PC-3 (cell line): Measurements from ENCODE around the gene ANAPC2. TPM values are rescaled to one million over a fixed set of nuclear protein-coding genes. Genes with fewer than 3 reads are reported as not detected.
A peak's percentile ranks its signal among the peaks of the same experiment; 100 is the strongest.

ENCODE experiments used
- ATAC-seq: fragments of 200-7000 bp; cut with Tn5 transposase; 2 replicates; pipeline ENCODE4 v1.9.1; 2020; ENCODE audit warnings: mild to moderate bottlenecking, moderate library complexity
- BruUV-seq: library from RNA; stranded (reverse); fragments of 400-500 nt; replicated peaks from 2 replicates; lab custom pipeline; 2021; lab: Mats Ljungman, UMichigan
- CTCF ChIA-PET: fragments of 300-600 bp; sonication (Branson Sonifier 250); formaldehyde crosslinking; loops from one replicate; lab custom pipeline; 2022; ENCODE audit warnings: antibody characterized with exemption; lab: Charles Lee
- POLR2A ChIA-PET: fragments of 300-600 bp; sonication (Branson Sonifier 250); formaldehyde crosslinking; loops from one replicate; lab custom pipeline; 2022; ENCODE audit warnings: antibody characterized with exemption; ENCODE audit not compliant: unreplicated experiment; lab: Charles Lee
- DNase-seq: peaks from one replicate; pipeline ENCODE4 v3.0.0-alpha.2; 2015
- H2AFZ ChIP-seq: fragments of 300-600 bp; sonication (generic); 2 replicates; pipeline ENCODE4 v1.6.0; 2016; ENCODE audit warnings: antibody characterized with exemption, low read length
- H3F3A ChIP-seq: fragments of 300-600 bp; sonication (generic); one replicate; pipeline ENCODE4 v1.6.0; 2017; ENCODE audit warnings: antibody characterized with exemption, low read length, control low read depth, mild to moderate bottlenecking; ENCODE audit not compliant: unreplicated experiment
- H3K27ac ChIP-seq: fragments of 300-600 bp; sonication (generic); 2 replicates; pipeline ENCODE4 v1.5.1; 2016; ENCODE audit warnings: mild to moderate bottlenecking, low read length
- H3K27me3 ChIP-seq: fragments of 300-600 bp; sonication (generic); 2 replicates; pipeline ENCODE4 v1.6.1; 2016; ENCODE audit warnings: low read length, mixed read lengths
- H3K36me3 ChIP-seq: fragments of 300-600 bp; sonication (generic); 2 replicates; pipeline ENCODE4 v1.6.1; 2016; ENCODE audit warnings: low read depth, mixed run types, low read length, mixed read lengths
- H3K4me1 ChIP-seq: fragments of 300-600 bp; sonication (generic); 2 replicates; pipeline ENCODE4 v1.5.1; 2016; ENCODE audit warnings: low read length; ENCODE audit not compliant: insufficient read depth
- H3K4me2 ChIP-seq: fragments of 300-600 bp; sonication (generic); 2 replicates; pipeline ENCODE4 v1.6.0; 2016; ENCODE audit warnings: low read length
- H3K4me3 ChIP-seq: fragments of 300-600 bp; sonication (generic); 2 replicates; pipeline ENCODE4 v1.5.1; 2016; ENCODE audit warnings: mild to moderate bottlenecking, low read length, mixed read lengths
- H3K79me2 ChIP-seq: fragments of 300-600 bp; sonication (generic); 2 replicates; pipeline ENCODE4 v1.6.1; 2017; ENCODE audit warnings: low read length, mixed read lengths
- H3K9ac ChIP-seq: fragments of 300-600 bp; sonication (generic); 2 replicates; pipeline ENCODE4 v1.6.0; 2016; ENCODE audit warnings: mild to moderate bottlenecking, low read length
- H3K9me2 ChIP-seq: fragments of 300-600 bp; sonication (generic); replicated peaks from 2 replicates; pipeline ENCODE4 v1.6.1; 2016; ENCODE audit warnings: mixed run types, low read length, mixed read lengths
- H3K9me3 ChIP-seq: fragments of 300-600 bp; sonication (generic); 2 replicates; pipeline ENCODE4 v1.6.1; 2016; ENCODE audit warnings: low read length, mixed read lengths
- H4K20me1 ChIP-seq: fragments of 300-600 bp; sonication (generic); 2 replicates; pipeline ENCODE4 v1.6.1; 2016; ENCODE audit warnings: low read length, mixed read lengths
- EZH2 ChIP-seq: fragments of 300-600 bp; sonication (generic); IDR thresholded peaks from one replicate; pipeline ENCODE4 v1.6.1; 2017; ENCODE audit warnings: antibody characterized with exemption, mild to moderate bottlenecking, low read length; ENCODE audit not compliant: unreplicated experiment
- EZH2phosphoT487 ChIP-seq: fragments of 300-600 bp; sonication (generic); IDR thresholded peaks from 2 replicates; pipeline ENCODE4 v1.6.1; 2018; ENCODE audit warnings: mild to moderate bottlenecking, antibody characterized with exemption, low read length, borderline replicate concordance
- intact Hi-C: fragments of 100-400 bp; cut with micrococcal nuclease; formaldehyde crosslinking; loops from 2 replicates; pipeline ENCODE4 v1.9.0; 2023
- total RNA-seq: library from RNA; depleted of rRNA; stranded (reverse); fragments of >200 nt; gene quantifications from 2 replicates; pipeline ENCODE4 v1.2.3, GENCODE V29; 2014
- TF ChIP-seq, protein P1 (sequence below): fragments of 300-600 bp; sonication (generic); conservative IDR thresholded peaks from 2 replicates; pipeline ENCODE4 v1.5.1; 2017; ENCODE audit warnings: antibody characterized with exemption, low read depth, mild to moderate bottlenecking, low read length

ANAPC2 gene
- total RNA-seq, 1 experiment from 2014 or later = 21.6 TPM

DNA sequence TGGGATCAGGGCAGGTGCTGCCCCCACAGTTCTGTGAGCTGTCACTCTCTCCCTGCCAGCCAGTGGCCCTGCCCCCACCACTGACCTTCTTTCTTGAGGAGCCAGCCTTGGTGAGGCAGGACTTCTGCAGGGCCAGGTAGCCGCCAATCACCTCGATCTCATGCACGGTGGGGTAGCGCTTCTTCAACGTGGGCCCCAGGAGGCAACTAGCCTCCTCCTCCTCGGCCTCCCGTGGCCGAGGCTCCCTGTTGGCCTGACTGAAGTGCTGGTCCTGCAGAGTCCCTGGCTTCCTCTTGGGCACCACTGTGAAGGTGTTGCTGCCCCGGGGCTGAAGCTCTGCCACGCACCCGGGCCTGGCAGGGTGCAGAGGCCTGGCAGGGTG is 10.5 kb upstream of the ANAPC2 start:
- Histone ChIP-seq H3K4me1 (peaks cover 46% of the 10 kb centered on the region), H3F3A (no peaks in the 10 kb centered on the region), H2AFZ (no peak overlapping the region), H3K9me2 (no peaks in the 10 kb centered on the region), H3K79me2 (peaks cover 41% of the 10 kb centered on the region), H4K20me1 (peaks cover 14% of the 10 kb centered on the region; the same call in 1 of the 2 replicates), H3K27me3 (no peaks in the 10 kb centered on the region), H3K27ac (no peak overlapping the region), H3K4me3 (peak overlapping the region; percentile 68), H3K9me3 (no peaks in the 10 kb centered on the region), H3K36me3 (no peaks in the 10 kb centered on the region), H3K4me2 (peak overlapping the region; percentile 89), H3K9ac (no peak overlapping the region)
- TF ChIP-seq EZH2phosphoT487 (no peak), EZH2 (no peak)
- TF ChIP-seq, protein P1, sequence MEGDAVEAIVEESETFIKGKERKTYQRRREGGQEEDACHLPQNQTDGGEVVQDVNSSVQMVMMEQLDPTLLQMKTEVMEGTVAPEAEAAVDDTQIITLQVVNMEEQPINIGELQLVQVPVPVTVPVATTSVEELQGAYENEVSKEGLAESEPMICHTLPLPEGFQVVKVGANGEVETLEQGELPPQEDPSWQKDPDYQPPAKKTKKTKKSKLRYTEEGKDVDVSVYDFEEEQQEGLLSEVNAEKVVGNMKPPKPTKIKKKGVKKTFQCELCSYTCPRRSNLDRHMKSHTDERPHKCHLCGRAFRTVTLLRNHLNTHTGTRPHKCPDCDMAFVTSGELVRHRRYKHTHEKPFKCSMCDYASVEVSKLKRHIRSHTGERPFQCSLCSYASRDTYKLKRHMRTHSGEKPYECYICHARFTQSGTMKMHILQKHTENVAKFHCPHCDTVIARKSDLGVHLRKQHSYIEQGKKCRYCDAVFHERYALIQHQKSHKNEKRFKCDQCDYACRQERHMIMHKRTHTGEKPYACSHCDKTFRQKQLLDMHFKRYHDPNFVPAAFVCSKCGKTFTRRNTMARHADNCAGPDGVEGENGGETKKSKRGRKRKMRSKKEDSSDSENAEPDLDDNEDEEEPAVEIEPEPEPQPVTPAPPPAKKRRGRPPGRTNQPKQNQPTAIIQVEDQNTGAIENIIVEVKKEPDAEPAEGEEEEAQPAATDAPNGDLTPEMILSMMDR = no peak
- CTCF ChIA-PET = interaction anchor here (0.9 kb wide), 1 partner anchor 10 kb away, joined by 3 read pairs; no protein-coding TSS in a partner anchor
- BruUV-seq = no TSS peak
- ATAC-seq = no peak
- intact Hi-C loops = no loop called here
- POLR2A ChIA-PET = no interaction called here
- DNase-seq = no peak

- Histone ChIP-seq H3F3A (no peaks in the 10 kb centered on the region), H3K4me3 (peak overlapping the region; percentile 68), H3K79me2 (peaks cover 35% of the 10 kb centered on the region), H2AFZ (no peak overlapping the region), H3K4me2 (peak overlapping the region; percentile 89), H3K4me1 (peaks cover 45% of the 10 kb centered on the region), H3K36me3 (no peaks in the 10 kb centered on the region), H4K20me1 (peaks cover 14% of the 10 kb centered on the region; the same call in 1 of the 2 replicates), H3K9ac (no peak overlapping the region), H3K27ac (no peak overlapping the region), H3K9me3 (no peaks in the 10 kb centered on the region), H3K9me2 (no peaks in the 10 kb centered on the region), H3K27me3 (no peaks in the 10 kb centered on the region)
- no TSS peak for BruUV-seq
- intact Hi-C loops = no loop called here
- ATAC-seq (peak; percentile 4), DNase-seq (peak; percentile 85)
- POLR2A ChIA-PET = interaction anchor here (0.6 kb wide), 1 partner anchor 9 kb away, joined by 3 read pairs; no protein-coding TSS in a partner anchor
- TF ChIP-seq EZH2 (no peak), EZH2phosphoT487 (no peak)
- TF ChIP-seq, protein P1 = no peak
- CTCF ChIA-PET = interaction anchor here (0.9 kb wide), 1 partner anchor 9 kb away, joined by 3 read pairs; no protein-coding TSS in a partner anchor
Observed at GRCh38 chr9:137198051-137198901, 9.9 kb upstream of the ANAPC2 start.
